ENCODE data around the gene ST6GALNAC3. TPM values are rescaled to one million over a fixed set of nuclear protein-coding genes. Genes with fewer than 3 reads are reported as not detected.

ST6GALNAC3 gene
- total RNA-seq, 1 experiment from 2014 or later: 0.03 TPM

DNA sequence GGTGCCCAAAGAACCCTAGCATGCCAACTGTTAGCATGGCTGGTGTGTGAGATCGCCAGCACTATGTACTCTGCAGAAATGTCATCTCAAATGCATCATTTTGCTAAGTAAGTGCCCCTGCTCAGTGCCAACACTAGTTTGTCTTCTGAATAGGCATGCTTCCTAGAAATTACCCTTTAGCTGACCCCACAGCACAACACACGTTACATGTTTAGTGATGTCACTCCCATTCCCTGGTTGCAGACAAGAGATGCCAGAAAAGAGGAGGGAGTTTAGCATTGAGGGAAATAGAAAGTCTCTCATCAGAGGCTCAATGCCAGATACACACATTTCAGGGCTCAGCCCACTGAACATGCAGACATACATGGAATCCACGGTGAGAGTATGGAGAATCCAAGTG is 9.3 kb upstream of the ST6GALNAC3 start:
- ATAC-seq (no peak), DNase-seq (ENCODE audit: low read depth, low spot score) (no peak)
- BruUV-seq (replicated peaks): no TSS peak
- CTCF ChIA-PET: no interaction called here
- H3K27ac ChIP-seq (ENCODE audit: low read length): no peak overlapping the region
- TF ChIP-seq POLR2AphosphoS5 (IDR thresholded peaks at IDR 0.05; ENCODE audit: low read depth, low read length) (no peak), TCF7L2 (IDR thresholded peaks at IDR 0.05; ENCODE audit: low read depth, low read length) (no peak), SIN3A (IDR thresholded peaks at IDR 0.05; ENCODE audit: borderline replicate concordance, insufficient read depth, low read depth, low read length) (no peak)
- TF ChIP-seq, protein P1, sequence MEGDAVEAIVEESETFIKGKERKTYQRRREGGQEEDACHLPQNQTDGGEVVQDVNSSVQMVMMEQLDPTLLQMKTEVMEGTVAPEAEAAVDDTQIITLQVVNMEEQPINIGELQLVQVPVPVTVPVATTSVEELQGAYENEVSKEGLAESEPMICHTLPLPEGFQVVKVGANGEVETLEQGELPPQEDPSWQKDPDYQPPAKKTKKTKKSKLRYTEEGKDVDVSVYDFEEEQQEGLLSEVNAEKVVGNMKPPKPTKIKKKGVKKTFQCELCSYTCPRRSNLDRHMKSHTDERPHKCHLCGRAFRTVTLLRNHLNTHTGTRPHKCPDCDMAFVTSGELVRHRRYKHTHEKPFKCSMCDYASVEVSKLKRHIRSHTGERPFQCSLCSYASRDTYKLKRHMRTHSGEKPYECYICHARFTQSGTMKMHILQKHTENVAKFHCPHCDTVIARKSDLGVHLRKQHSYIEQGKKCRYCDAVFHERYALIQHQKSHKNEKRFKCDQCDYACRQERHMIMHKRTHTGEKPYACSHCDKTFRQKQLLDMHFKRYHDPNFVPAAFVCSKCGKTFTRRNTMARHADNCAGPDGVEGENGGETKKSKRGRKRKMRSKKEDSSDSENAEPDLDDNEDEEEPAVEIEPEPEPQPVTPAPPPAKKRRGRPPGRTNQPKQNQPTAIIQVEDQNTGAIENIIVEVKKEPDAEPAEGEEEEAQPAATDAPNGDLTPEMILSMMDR (IDR thresholded peaks at IDR 0.05): no peak
- TF ChIP-seq, protein P2, sequence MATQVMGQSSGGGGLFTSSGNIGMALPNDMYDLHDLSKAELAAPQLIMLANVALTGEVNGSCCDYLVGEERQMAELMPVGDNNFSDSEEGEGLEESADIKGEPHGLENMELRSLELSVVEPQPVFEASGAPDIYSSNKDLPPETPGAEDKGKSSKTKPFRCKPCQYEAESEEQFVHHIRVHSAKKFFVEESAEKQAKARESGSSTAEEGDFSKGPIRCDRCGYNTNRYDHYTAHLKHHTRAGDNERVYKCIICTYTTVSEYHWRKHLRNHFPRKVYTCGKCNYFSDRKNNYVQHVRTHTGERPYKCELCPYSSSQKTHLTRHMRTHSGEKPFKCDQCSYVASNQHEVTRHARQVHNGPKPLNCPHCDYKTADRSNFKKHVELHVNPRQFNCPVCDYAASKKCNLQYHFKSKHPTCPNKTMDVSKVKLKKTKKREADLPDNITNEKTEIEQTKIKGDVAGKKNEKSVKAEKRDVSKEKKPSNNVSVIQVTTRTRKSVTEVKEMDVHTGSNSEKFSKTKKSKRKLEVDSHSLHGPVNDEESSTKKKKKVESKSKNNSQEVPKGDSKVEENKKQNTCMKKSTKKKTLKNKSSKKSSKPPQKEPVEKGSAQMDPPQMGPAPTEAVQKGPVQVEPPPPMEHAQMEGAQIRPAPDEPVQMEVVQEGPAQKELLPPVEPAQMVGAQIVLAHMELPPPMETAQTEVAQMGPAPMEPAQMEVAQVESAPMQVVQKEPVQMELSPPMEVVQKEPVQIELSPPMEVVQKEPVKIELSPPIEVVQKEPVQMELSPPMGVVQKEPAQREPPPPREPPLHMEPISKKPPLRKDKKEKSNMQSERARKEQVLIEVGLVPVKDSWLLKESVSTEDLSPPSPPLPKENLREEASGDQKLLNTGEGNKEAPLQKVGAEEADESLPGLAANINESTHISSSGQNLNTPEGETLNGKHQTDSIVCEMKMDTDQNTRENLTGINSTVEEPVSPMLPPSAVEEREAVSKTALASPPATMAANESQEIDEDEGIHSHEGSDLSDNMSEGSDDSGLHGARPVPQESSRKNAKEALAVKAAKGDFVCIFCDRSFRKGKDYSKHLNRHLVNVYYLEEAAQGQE (IDR thresholded peaks at IDR 0.05; ENCODE audit: insufficient read depth in 1 of 2, low read depth in 2 of 2, low read length in 1 of 2): no peak
- no peaks in the 10 kb centered on the region for H3K4me1 ChIP-seq (ENCODE audit: control insufficient read depth, insufficient read depth, low read length)
- intact Hi-C loops (cut with micrococcal nuclease; ENCODE audit: unreplicated experiment): no loop called here
- H3K36me3 ChIP-seq (ENCODE audit: control insufficient read depth, insufficient read depth, low read length): no peaks in the 10 kb centered on the region
- no peak overlapping the region for H3K4me3 ChIP-seq (ENCODE audit: low read depth in 2 of 2, low read length in 2 of 2)
- POLR2A ChIA-PET: no interaction called here
- no peaks in the 10 kb centered on the region for H3K27me3 ChIP-seq (ENCODE audit: control insufficient read depth, insufficient read depth, low read length)
- no peaks in the 10 kb centered on the region for H3K9me3 ChIP-seq (ENCODE audit: control insufficient read depth, insufficient read depth, low read depth, low read length)
- in situ Hi-C loops (cut with HindIII; ENCODE audit: low pct_unique_long_range_greater_than_20kb, low sequenced_read_pairs): no loop called here

DNA sequence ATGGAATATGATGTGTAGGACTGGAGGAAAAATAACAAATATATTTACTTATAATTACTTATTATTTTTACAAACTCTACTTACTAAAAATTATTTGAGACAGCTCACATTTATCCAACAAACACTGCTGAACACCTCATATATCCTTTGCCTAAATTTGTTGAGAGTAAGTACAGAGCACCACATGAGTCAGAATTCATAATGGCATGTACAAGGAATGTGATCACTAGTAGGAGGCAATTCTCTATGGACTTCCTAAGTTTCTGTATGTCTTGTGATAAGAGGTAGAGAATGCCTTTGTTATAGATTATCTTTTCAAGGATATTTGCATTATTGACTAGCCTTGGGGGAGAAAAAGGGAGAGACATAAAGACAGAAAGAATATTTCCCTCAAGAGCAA is 8.2 kb upstream of the ST6GALNAC3 start:
- H3K4me1 ChIP-seq (ENCODE audit: control insufficient read depth, insufficient read depth, low read length): no peaks in the 10 kb centered on the region
- H3K27ac ChIP-seq (ENCODE audit: low read length): no peak overlapping the region
- TF ChIP-seq, protein P1 (IDR thresholded peaks at IDR 0.05): no peak
- TF ChIP-seq, protein P2 (IDR thresholded peaks at IDR 0.05; ENCODE audit: insufficient read depth in 1 of 2, low read depth in 2 of 2, low read length in 1 of 2): no peak
- TF ChIP-seq POLR2AphosphoS5 (IDR thresholded peaks at IDR 0.05; ENCODE audit: low read depth, low read length): no peak
- no peak for TF ChIP-seq SIN3A (IDR thresholded peaks at IDR 0.05; ENCODE audit: borderline replicate concordance, insufficient read depth, low read depth, low read length)
- TF ChIP-seq TCF7L2 (IDR thresholded peaks at IDR 0.05; ENCODE audit: low read depth, low read length): no peak
- H3K4me3 ChIP-seq (ENCODE audit: low read depth in 2 of 2, low read length in 2 of 2): no peak overlapping the region
- no peak for DNase-seq (ENCODE audit: low read depth, low spot score)
- H3K27me3 ChIP-seq (ENCODE audit: control insufficient read depth, insufficient read depth, low read length): no peaks in the 10 kb centered on the region
- intact Hi-C loops (cut with micrococcal nuclease; ENCODE audit: unreplicated experiment) (no loop called here), in situ Hi-C loops (cut with HindIII; ENCODE audit: low pct_unique_long_range_greater_than_20kb, low sequenced_read_pairs) (no loop called here)
- H3K9me3 ChIP-seq (ENCODE audit: control insufficient read depth, insufficient read depth, low read depth, low read length): no peaks in the 10 kb centered on the region
- no TSS peak for BruUV-seq (replicated peaks)
- ChIA-PET POLR2A (no interaction called here), CTCF (no interaction called here)
- ATAC-seq: no peak
- H3K36me3 ChIP-seq (ENCODE audit: control insufficient read depth, insufficient read depth, low read length): no peaks in the 10 kb centered on the region
